ENCODE measurements around the gene TSPAN14.

Gene TSPAN14

GRCh38 chr10:80504158-80504811 lies 50.2 kb downstream of the TSPAN14 start:
- DNase-seq (ENCODE audit: low read depth) = no peak

DNA sequence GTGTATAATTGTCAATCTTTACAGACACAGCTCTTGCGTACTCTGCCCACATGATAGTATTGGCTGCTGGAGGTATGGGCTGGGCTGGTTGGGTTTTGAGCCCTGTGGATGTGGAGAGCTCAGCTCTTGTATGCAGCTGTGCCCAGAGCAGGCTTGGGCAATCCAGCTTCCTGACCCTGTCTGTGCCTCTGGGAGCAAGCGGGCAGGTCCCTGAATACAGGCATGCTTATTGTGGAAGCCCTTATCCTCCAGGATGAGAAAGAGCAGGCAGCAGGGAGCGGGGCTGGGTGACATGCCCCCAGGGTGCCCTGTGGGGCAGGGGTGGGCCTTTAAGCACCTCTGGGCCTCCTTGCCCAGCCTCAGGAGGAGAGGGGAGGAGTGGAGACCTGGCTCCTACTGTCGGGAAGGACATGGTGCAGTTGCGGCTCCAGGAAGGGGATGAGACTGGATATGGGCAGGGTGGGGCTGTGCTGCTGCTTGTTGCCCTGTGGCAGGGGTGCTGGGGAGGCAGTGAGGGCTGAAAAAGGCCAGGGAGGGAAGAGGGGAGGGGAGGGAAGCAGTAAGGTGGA lies 50.9 kb downstream of the TSPAN14 start:
- no peak for DNase-seq (ENCODE audit: low read depth)

DNA sequence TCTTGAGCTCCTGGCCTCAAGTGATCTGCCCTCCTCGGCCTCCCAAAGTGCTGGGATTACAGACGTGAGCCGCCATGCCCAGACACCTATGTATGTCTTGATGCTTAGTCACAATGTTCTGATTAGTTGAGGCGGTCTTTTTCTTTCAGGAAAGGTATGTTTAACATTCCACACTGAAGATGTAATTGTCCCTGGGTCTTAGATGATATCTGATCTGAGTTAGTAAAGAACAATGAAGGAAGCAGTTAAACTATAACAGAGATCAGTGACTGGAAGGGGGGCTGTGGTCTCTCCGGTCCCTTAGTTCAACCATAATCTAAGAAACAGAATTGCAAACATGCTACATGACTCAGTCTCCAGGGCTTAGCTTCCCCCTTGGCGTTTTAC lies 52.1 kb downstream of the TSPAN14 start:
- no peak for DNase-seq (ENCODE audit: low read depth)

DNA sequence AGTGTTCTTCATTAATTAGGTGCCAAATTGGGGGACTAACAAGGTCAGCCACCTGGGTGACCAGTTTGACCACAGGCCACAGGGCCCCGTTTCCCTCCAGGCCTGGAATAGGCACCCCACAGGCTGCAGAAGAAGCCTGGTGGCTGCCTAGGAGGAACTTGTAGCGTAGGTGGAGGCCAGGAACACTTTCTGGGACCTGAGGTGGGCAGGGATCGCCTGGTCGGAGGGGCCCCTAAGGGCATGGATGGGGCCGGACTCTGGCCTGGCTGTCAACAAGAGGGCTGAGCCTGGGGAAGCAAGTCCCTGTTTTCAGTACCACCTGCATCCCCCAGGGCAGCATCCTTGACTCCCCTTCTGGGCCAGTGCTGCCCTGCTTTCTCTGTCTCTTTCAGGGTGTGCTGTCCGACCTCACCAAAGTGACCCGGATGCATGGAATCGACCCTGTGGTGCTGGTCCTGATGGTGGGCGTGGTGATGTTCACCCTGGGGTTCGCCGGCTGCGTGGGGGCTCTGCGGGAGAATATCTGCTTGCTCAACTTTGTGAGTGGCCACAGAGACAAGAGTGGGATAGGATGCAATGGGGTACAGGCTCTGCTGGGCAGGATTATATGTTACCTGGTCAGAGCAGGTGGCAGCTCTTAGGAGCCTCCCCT lies 52.9 kb downstream of the TSPAN14 start:
- no peak for DNase-seq (ENCODE audit: low read depth)

DNA sequence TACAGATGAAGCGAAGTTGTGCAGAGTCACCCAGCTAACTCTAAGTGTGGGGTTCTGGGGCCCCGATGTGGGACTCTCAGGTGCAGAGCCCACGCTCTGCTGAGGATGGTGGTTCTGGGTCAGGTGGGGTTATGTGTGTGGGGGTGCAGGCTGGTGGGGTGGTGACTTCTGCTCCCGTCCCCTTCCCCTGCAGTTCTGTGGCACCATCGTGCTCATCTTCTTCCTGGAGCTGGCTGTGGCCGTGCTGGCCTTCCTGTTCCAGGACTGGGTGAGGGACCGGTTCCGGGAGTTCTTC lies 54.9 kb downstream of the TSPAN14 start:
- DNase-seq (ENCODE audit: low read depth) = no peak

DNA sequence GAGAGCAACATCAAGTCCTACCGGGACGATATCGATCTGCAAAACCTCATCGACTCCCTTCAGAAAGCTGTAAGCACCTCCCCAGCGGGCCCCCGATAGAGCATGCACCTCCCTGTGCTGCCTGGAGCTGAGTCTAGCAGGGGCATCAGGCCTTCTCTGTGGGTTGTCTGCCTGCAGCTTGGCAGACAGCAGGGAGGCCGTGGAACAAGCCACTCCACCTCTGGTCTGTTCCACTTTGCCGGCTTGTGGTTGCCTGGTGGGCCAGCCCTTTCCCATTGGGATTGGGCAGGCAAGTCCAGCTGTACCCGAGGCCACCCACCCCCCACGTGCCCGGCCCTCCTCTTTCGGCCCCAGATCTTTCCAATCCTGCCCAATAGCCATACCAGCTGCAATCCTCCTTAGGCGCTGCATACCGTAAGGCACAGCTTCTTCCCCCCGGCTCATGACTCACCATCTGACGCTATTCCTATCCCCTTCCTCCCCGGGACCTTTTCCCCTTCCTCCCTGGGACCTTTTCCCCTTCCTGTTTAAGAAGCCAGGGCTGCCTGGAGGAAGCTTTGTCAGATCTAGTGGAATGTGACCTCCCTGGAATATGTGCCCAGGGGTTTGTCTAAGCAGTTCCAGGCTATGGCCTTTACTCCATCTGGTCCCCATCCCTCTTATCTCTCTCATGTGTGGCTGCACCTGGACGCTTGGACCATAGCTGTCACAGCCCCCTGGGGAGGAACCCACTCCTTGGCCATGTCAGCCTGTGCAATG lies 55.5 kb downstream of the TSPAN14 start:
- no peak for DNase-seq (ENCODE audit: low read depth)

DNA sequence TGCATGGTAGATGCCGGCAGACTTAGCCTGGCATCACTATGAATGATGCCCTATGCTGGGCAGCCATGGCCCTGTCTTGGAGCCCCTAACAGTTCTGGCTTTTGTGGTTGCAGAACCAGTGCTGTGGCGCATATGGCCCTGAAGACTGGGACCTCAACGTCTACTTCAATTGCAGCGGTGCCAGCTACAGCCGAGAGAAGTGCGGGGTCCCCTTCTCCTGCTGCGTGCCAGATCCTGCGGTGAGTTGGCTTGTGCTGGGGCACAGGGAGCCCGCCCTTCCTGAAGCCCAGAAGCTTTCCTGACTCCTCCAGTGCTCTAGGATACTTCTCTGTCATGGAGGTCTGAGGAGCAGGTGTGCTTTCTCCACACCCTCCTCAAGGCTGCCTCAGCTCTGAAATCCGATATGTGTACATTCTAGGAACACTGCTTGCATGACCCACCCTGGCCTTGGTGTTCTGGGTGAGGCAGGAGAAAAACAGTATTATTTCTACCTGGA lies 58.0 kb downstream of the TSPAN14 start:
- DNase-seq (ENCODE audit: low read depth) = no peak

- no peak for DNase-seq (ENCODE audit: low read depth)
Measured at GRCh38 chr10:80513106-80513505, 59.0 kb downstream of the TSPAN14 start.

GRCh38 chr10:80515511-80515910 lies 61.4 kb downstream of the TSPAN14 start:
- DNase-seq (ENCODE audit: low read depth) = no peak

GRCh38 chr10:80515941-80516340 lies 61.8 kb downstream of the TSPAN14 start:
- DNase-seq (ENCODE audit: low read depth) = no peak

DNA sequence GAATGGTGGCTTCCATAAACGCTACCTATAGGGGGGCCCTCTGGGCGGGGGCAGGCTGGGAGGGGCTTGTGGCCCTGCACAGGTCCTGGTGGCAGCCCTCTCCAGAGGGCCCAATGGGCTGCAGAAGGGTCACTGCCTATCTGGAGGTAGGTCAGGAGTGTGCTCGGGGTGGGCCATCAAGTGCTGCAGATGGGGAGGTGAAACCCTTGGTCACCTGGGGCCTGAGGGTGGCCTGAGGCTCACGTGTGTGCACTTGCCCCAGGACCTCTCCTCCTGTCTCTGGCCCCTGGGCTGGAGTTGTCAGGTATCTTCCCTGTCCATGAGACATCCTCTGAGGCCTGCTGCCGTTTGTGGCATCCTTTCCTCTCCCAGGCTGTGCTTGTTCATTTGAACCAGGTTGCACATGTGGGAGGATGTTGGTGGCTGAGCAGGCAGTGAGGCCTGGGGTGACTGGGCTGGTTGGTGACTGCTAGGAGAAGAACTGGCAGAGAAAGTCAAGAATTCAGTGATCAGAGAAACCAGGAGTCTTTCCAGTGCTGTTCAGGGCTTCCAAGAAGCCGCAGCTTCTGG lies 62.5 kb downstream of the TSPAN14 start:
- DNase-seq (ENCODE audit: low read depth) = no peak

GRCh38 chr10:80517416-80518142 lies 63.5 kb downstream of the TSPAN14 start:
- no peak for DNase-seq (ENCODE audit: low read depth)

- DNase-seq (ENCODE audit: low read depth) = no peak
Measured at GRCh38 chr10:80518143-80518806, 64.2 kb downstream of the TSPAN14 start.

DNA sequence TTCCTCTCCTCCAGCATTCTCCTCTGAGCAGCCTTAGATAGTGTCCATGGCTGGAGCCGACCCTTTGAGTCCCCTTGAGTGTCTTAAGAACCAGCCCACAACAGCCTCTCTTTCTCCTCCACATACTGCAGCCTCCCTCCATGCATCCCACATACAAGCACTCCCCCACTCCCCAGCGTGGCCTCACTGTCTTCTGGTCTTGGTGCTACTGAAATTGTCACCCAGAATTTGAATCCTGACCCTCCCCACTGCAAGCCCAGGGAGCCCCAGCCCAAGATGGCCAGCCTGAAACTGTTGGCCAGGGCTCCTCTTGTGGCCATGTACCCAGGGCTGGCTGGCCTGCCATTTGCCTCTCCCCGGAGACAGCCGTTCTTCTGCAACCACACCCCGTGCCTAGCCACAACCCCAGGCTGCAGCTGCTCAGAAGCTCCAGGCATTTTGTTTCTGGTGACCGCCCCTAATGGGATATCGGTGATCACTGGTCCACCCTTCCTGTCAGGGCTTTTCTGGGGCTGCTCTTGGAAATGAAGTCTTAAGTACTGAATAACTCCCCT lies 64.8 kb downstream of the TSPAN14 start:
- no peak for DNase-seq (ENCODE audit: low read depth)

DNA sequence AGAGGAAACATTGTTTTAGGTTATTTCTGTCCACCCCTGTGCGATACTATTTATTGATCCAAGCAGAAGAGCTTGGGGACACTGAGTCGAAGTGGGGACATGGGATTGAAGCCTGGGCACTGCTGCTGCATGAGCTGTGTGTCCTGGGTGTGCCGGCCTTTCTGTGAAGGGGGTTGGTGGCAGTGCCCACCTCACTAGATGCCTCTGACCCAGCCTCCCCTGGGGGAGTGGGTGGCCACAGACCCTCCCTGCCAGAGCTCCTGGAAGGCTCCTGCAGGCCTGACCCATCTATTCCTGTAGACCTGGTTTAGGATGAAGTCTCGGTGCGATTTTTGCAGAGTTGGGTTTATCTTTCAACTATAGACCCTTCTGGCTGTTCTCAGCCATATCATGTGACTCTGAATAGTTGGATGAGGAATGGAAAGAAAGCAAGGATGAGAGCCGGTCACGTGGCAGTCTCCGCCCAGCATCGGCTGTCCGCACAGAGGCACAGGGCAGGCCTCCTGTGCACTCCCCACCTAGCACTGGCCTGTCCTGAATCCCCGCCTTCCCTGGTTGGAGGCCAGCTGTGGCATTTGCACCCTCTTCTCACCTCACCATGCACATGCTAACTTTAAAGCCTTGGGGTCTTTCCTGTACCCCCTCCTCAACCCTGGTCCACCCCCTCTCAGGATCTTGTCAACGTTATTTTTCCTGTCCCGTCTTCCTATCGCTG lies 66.0 kb downstream of the TSPAN14 start:
- DNase-seq (ENCODE audit: low read depth) = no peak

GRCh38 chr10:80520661-80521470 lies 66.8 kb downstream of the TSPAN14 start:
- DNase-seq (ENCODE audit: low read depth) = no peak

DNA sequence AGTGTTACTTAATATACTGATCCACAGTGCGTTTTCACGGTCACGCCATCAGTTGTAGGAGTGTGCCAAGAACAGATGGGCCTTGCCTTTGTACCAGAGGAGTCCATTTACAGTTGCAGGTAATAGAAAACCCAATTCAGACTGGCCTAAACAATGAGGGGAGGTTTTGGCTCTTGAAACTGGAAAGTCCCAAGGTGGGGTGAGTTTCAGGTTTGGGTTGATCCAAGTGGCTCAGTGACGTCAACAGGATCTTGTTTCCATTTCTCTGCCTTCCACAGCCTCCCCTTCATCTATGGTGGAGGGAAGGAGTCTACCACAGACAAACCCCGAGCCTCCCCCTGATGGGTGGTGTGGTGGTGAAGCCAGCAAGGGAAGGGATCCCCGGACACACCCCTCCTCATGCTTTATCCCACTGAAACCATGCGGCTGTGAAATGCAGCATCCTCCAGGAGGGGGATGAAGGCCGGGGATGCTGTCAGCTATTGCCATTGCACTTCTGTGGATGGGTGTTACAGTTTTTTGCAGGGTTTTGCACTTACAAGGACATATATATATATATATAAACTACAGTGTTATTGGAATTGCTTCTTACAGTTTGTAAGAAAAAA lies 68.8 kb downstream of the TSPAN14 start:
- DNase-seq (ENCODE audit: low read depth) = no peak

DNA sequence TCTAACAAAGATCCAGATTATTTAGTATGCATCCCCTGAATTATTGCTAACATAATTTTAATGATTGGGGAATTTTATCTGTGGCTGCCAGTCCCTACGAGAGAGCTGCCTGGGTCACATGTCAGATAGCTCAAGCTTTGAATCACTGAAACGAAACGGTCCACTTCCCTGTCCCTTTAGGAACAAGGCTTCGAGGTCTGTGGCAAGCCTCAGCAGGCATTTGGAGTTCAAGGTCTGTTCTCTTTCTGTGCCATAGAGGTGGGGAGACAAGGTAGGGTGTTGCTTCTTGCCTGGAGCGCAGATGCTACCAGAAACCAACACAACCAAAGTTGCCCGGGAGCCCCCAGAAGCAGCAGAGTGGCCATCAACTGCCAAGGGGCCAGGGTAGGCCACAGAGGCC lies 69.7 kb downstream of the TSPAN14 start:
- DNase-seq (ENCODE audit: low read depth) = no peak

All from stimulated activated CD8-positive, alpha-beta memory T cell treated with anti-CD3 and anti-CD28 coated beads, Interleukin-15, amount 100 ng/mL, for 1 hour (primary cell).